ENCODE results near the gene SLC24A1.

SLC24A1 gene

GRCh38 chr15:65621638-65622037 lies at the start of gene SLC24A1:
TSS of gene SLC24A1 (plus strand) at chr15:65621938. CDS start at chr15:65624081, 2,143 bp downstream.
- Histone ChIP-seq H3K4me1 (ENCODE audit: control insufficient read depth, insufficient read depth, low read length, unreplicated experiment) (no peaks in the 10 kb centered on the region), H3K36me3 (ENCODE audit: insufficient read depth, low read length) (no peaks in the 10 kb centered on the region; the same call in 1 of the 2 replicates), H3K27ac (ENCODE audit: low read depth, low read length) (no peak within 1 kb of the TSS), H2AFZ (ENCODE audit: low read length, unreplicated experiment) (no peak within 1 kb of the TSS), H3K79me2 (ENCODE audit: control insufficient read depth, insufficient read depth, low read length, unreplicated experiment) (no peaks in the 10 kb centered on the region), H3K27me3 (ENCODE audit: insufficient read depth, low read length) (no peaks in the 10 kb centered on the region), H3K4me3 (ENCODE audit: low read depth, low read length) (no peak within 1 kb of the TSS)

GRCh38 chr15:65571971-65572370 lies 49.8 kb upstream of the SLC24A1 start:
- H3K4me1 ChIP-seq (ENCODE audit: control insufficient read depth, insufficient read depth, low read length, unreplicated experiment), result peaks cover 11% of the 10 kb centered on the region
- H3K79me2 ChIP-seq (ENCODE audit: control insufficient read depth, insufficient read depth, low read length, unreplicated experiment), result no peaks in the 10 kb centered on the region
- H3K27me3 ChIP-seq (ENCODE audit: insufficient read depth, low read length), result no peaks in the 10 kb centered on the region
- no peak overlapping the region for H3K4me3 ChIP-seq (ENCODE audit: low read depth, low read length)
- no peak overlapping the region for H3K27ac ChIP-seq (ENCODE audit: low read depth, low read length)
- no peak overlapping the region for H2AFZ ChIP-seq (ENCODE audit: low read length, unreplicated experiment)
- peaks cover 29% of the 10 kb centered on the region for H3K36me3 ChIP-seq (ENCODE audit: insufficient read depth, low read length)

DNA sequence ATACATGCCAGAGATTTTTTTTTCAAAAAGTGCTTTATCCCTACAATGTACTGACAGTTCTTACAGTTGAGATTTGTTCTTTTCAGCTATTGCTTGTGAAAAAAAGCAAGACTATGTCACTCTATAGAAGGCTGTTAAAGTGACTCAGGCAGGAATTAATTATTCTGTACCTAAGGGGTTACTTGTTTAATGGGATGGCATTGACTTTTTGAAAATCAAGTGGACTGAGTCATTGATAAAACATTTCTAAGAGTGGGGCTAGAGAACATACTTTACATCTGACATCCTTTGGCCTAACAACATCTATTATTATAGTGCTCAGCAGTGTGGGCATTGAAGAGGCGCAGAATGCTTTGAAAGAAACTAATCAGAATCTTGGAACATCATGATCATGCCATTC lies 45.1 kb upstream of the SLC24A1 start:
- H3K79me2 ChIP-seq (ENCODE audit: control insufficient read depth, insufficient read depth, low read length, unreplicated experiment), result no peaks in the 10 kb centered on the region
- peaks cover 34% of the 10 kb centered on the region for H3K4me1 ChIP-seq (ENCODE audit: control insufficient read depth, insufficient read depth, low read length, unreplicated experiment)
- no peak overlapping the region for H2AFZ ChIP-seq (ENCODE audit: low read length, unreplicated experiment)
- H3K27ac ChIP-seq (ENCODE audit: low read depth, low read length), result peak overlapping the region; percentile 72
- H3K27me3 ChIP-seq (ENCODE audit: insufficient read depth, low read length), result no peaks in the 10 kb centered on the region
- peaks cover 40% of the 10 kb centered on the region for H3K36me3 ChIP-seq (ENCODE audit: insufficient read depth, low read length)
- no peak overlapping the region for H3K4me3 ChIP-seq (ENCODE audit: low read depth, low read length)

DNA sequence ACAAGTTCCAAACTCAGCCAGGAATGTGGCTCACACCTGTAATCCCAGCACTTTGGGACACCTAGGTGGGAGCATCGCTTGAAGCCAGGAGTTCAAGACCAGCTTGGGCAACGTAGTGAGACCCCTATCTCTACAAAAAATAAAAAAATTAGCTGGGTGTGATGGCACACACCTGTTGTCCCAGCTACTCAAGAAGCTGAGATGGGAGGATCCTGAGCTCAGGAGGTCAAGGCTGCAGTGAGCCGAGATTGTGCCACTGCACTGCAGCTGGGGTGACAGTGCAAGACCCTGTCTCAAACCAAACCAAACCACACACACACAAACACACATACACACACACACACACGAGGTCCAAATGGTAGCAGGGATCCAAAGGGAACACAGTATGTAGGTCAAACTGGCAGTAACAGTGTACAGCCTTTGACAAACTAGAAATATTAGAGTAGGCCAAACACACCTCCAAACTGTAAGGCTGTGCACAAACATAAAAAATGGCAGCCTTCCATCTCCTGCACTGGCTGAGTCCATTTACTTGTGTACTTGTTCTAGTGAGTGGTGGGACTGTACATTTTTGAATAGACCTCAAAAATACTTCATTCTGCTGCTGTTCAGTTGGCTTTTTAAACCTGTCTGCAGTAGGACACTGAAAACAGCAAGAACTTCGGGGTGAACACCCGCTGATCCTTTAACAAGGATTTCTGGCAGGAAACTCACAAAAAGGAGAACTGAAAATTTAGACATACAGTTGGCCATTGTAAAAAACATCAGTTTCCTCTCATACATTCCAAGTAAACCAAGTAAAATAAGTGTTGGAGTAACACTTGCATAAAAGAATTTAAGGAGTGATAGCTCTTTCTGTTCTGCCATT lies 44.4 kb upstream of the SLC24A1 start:
- Histone ChIP-seq H2AFZ (ENCODE audit: low read length, unreplicated experiment) (no peak overlapping the region), H3K27ac (ENCODE audit: low read depth, low read length) (peak overlapping the region; percentile 72), H3K4me1 (ENCODE audit: control insufficient read depth, insufficient read depth, low read length, unreplicated experiment) (peaks cover 34% of the 10 kb centered on the region)

GRCh38 chr15:65578904-65579728 lies 42.6 kb upstream of the SLC24A1 start:
- Histone ChIP-seq H3K4me3 (ENCODE audit: low read depth, low read length) (no peak overlapping the region), H3K27me3 (ENCODE audit: insufficient read depth, low read length) (no peaks in the 10 kb centered on the region), H3K36me3 (ENCODE audit: insufficient read depth, low read length) (peaks cover 38% of the 10 kb centered on the region), H3K79me2 (ENCODE audit: control insufficient read depth, insufficient read depth, low read length, unreplicated experiment) (no peaks in the 10 kb centered on the region), H3K4me1 (ENCODE audit: control insufficient read depth, insufficient read depth, low read length, unreplicated experiment) (peaks cover 39% of the 10 kb centered on the region), H3K27ac (ENCODE audit: low read depth, low read length) (no peak overlapping the region), H2AFZ (ENCODE audit: low read length, unreplicated experiment) (no peak overlapping the region)

More for the DNA sequence above, 44.4 kb upstream of the SLC24A1 start:
- Histone ChIP-seq H3K27me3 (ENCODE audit: insufficient read depth, low read length) (no peaks in the 10 kb centered on the region), H3K79me2 (ENCODE audit: control insufficient read depth, insufficient read depth, low read length, unreplicated experiment) (no peaks in the 10 kb centered on the region), H3K36me3 (ENCODE audit: insufficient read depth, low read length) (peaks cover 33% of the 10 kb centered on the region), H3K4me3 (ENCODE audit: low read depth, low read length) (no peak overlapping the region)

DNA sequence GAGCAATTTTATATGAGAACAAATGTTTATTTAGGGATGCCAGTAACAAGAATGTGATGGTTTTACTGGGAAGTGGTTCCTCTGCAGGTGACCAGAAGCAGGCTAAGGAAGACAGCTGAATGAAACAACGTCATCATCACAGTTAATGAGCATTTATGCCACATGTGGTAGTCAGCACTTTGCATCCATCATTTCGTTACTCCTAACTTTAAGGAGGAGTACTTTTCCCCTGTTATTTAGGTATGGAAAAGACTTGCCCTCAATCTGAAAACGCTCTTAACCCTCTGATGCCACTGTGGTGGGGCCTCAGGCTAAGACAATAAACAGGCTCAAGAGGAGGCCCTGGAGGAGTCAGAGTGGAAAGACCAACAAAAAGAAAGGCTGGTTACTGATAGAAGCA lies 42.0 kb upstream of the SLC24A1 start:
- Histone ChIP-seq H3K27me3 (ENCODE audit: insufficient read depth, low read length) (no peaks in the 10 kb centered on the region), H3K36me3 (ENCODE audit: insufficient read depth, low read length) (peaks cover 42% of the 10 kb centered on the region), H3K4me1 (ENCODE audit: control insufficient read depth, insufficient read depth, low read length, unreplicated experiment) (peaks cover 43% of the 10 kb centered on the region), H2AFZ (ENCODE audit: low read length, unreplicated experiment) (no peak overlapping the region), H3K4me3 (ENCODE audit: low read depth, low read length) (no peak overlapping the region), H3K79me2 (ENCODE audit: control insufficient read depth, insufficient read depth, low read length, unreplicated experiment) (no peaks in the 10 kb centered on the region), H3K27ac (ENCODE audit: low read depth, low read length) (peak overlapping the region; percentile 17; the same call in 1 of the 2 replicates)

- Histone ChIP-seq H3K4me3 (ENCODE audit: low read depth, low read length) (no peak overlapping the region), H3K27ac (ENCODE audit: low read depth, low read length) (peak overlapping the region; percentile 17), H3K27me3 (ENCODE audit: insufficient read depth, low read length) (no peaks in the 10 kb centered on the region), H2AFZ (ENCODE audit: low read length, unreplicated experiment) (no peak overlapping the region), H3K79me2 (ENCODE audit: control insufficient read depth, insufficient read depth, low read length, unreplicated experiment) (no peaks in the 10 kb centered on the region), H3K36me3 (ENCODE audit: insufficient read depth, low read length) (peaks cover 42% of the 10 kb centered on the region), H3K4me1 (ENCODE audit: control insufficient read depth, insufficient read depth, low read length, unreplicated experiment) (peaks cover 43% of the 10 kb centered on the region)
These were observed 41.5 kb upstream of the SLC24A1 start for GRCh38 chr15:65580287-65580686.

DNA sequence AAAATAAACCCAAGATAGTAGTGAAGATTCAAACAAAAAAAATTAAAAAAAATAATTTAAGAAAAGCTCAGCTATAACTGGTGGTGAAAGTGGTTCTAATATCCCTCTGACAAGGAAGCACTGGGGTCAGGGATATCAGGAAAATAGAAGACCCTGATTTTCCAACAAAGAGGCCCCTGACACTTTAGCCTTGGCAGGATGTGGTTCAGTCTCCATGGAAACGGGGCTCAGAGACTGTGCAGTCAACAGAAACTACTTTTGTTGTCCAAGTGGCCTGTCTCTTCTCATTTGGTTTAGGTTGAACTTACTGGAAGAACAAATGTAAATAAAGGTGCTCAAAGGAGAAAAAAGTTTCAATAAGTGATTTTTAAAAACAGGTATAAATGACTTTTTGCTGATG lies 38.0 kb upstream of the SLC24A1 start:
- H2AFZ ChIP-seq (ENCODE audit: low read length, unreplicated experiment), result no peak overlapping the region
- peaks cover 21% of the 10 kb centered on the region for H3K4me1 ChIP-seq (ENCODE audit: control insufficient read depth, insufficient read depth, low read length, unreplicated experiment)
- H3K27me3 ChIP-seq (ENCODE audit: insufficient read depth, low read length), result no peaks in the 10 kb centered on the region
- peak overlapping the region; percentile 58 for H3K27ac ChIP-seq (ENCODE audit: low read depth, low read length)
- peaks cover 35% of the 10 kb centered on the region for H3K36me3 ChIP-seq (ENCODE audit: insufficient read depth, low read length)
- H3K79me2 ChIP-seq (ENCODE audit: control insufficient read depth, insufficient read depth, low read length, unreplicated experiment), result no peaks in the 10 kb centered on the region
- H3K4me3 ChIP-seq (ENCODE audit: low read depth, low read length), result no peak overlapping the region

DNA sequence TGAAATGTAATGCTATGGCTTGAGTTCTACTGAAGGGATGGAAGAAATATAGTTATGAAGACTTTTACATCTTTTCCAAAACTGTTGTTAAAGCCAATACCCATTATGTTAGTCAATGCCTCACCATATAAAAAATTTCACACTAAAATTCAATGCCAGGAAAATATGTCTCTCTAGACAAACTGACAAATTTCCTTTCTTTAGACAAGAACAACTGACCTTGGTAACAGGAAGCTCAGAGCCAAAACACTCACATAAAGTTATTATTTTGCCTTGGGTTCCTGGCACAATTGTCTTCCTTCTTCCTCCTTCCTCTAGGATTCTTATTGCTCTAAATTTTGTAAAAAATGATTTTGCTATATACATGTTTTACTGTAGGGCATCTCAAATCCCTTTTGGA lies 37.5 kb upstream of the SLC24A1 start:
- Histone ChIP-seq H3K4me1 (ENCODE audit: control insufficient read depth, insufficient read depth, low read length, unreplicated experiment) (peaks cover 21% of the 10 kb centered on the region), H3K36me3 (ENCODE audit: insufficient read depth, low read length) (peaks cover 34% of the 10 kb centered on the region), H3K4me3 (ENCODE audit: low read depth, low read length) (no peak overlapping the region), H3K79me2 (ENCODE audit: control insufficient read depth, insufficient read depth, low read length, unreplicated experiment) (no peaks in the 10 kb centered on the region), H3K27ac (ENCODE audit: low read depth, low read length) (peak overlapping the region; percentile 58), H2AFZ (ENCODE audit: low read length, unreplicated experiment) (no peak overlapping the region), H3K27me3 (ENCODE audit: insufficient read depth, low read length) (no peaks in the 10 kb centered on the region)

- peaks cover 45% of the 10 kb centered on the region for H3K36me3 ChIP-seq (ENCODE audit: insufficient read depth, low read length)
- H3K4me1 ChIP-seq (ENCODE audit: control insufficient read depth, insufficient read depth, low read length, unreplicated experiment), result peaks cover 9% of the 10 kb centered on the region
These were observed 34.6 kb upstream of the SLC24A1 start for GRCh38 chr15:65587094-65587493.

More at GRCh38 chr15:65587094-65587493, 34.6 kb upstream of the SLC24A1 start:
- no peak overlapping the region for H2AFZ ChIP-seq (ENCODE audit: low read length, unreplicated experiment)
- H3K27ac ChIP-seq (ENCODE audit: low read depth, low read length), result no peak overlapping the region
- H3K4me3 ChIP-seq (ENCODE audit: low read depth, low read length), result no peak overlapping the region
- H3K79me2 ChIP-seq (ENCODE audit: control insufficient read depth, insufficient read depth, low read length, unreplicated experiment), result no peaks in the 10 kb centered on the region
- H3K27me3 ChIP-seq (ENCODE audit: insufficient read depth, low read length), result no peaks in the 10 kb centered on the region
